Liver (tissue), 9 donors: Measurements from ENCODE around the gene SMG6. TPM values are rescaled to one million over a fixed set of nuclear protein-coding genes. Genes with fewer than 3 reads are reported as not detected.

Source experiments
- DNase-seq: peaks from one replicate; pipeline ENCODE4 v3.0.0-alpha.2; 2017; ENCODE audit warnings: low spot score
- H3K27ac ChIP-seq, 2 donors: one replicate each; pipeline ENCODE4 v1.7.0; 2013; ENCODE audit warnings: inconsistent platforms in 2 of 2, low read length in 2 of 2, control low read depth in 1 of 2, low read depth in 1 of 2, mild to moderate bottlenecking in 1 of 2
- H3K27me3 ChIP-seq, 4 donors: one replicate each; pipeline versions ENCODE4 v1.6.1 to v1.7.0; 2013; ENCODE audit warnings: low read length in 3 of 4, inconsistent platforms in 1 of 4, mild to moderate bottlenecking in 1 of 4, moderate library complexity in 1 of 4; ENCODE audit not compliant: control insufficient read depth in 4 of 4, insufficient read depth in 4 of 4
- H3K36me3 ChIP-seq, 4 donors: one replicate each; pipeline versions ENCODE4 v1.6.1 to v1.7.0; 2013; ENCODE audit warnings: low read length in 3 of 4, mild to moderate bottlenecking in 3 of 4, low read depth in 1 of 4, moderate library complexity in 1 of 4; ENCODE audit not compliant: control insufficient read depth in 4 of 4, insufficient read depth in 3 of 4
- H3K4me1 ChIP-seq, 4 donors: one replicate each; pipeline versions ENCODE4 v1.6.1 to v1.7.0; 2013; ENCODE audit warnings: low read length in 3 of 4, mild to moderate bottlenecking in 3 of 4, moderate library complexity in 1 of 4; ENCODE audit not compliant: control insufficient read depth in 4 of 4, insufficient read depth in 4 of 4
- H3K4me3 ChIP-seq, 3 donors: one replicate each; pipeline versions ENCODE4 v1.6.1 to v1.7.0; 2013; ENCODE audit warnings: low read length in 3 of 3, control low read depth in 1 of 3, low read depth in 1 of 3, mild to moderate bottlenecking in 1 of 3
- H3K9ac ChIP-seq, 2 donors: one replicate each; pipeline ENCODE4 v1.7.0; 2013; ENCODE audit warnings: low read length in 2 of 2, mild to moderate bottlenecking in 2 of 2, moderate library complexity in 2 of 2, control low read depth in 1 of 2, low read depth in 1 of 2
- H3K9me3 ChIP-seq, 4 donors: one replicate each; pipeline versions ENCODE4 v1.6.1 to v1.7.0; 2013; ENCODE audit warnings: low read length in 3 of 4; ENCODE audit not compliant: control insufficient read depth in 4 of 4
- ATF3 ChIP-seq: IDR thresholded peaks from 2 replicates; pipeline ENCODE4 v1.6.1; 2016; ENCODE audit warnings: antibody characterized with exemption
- CTCF ChIP-seq: fragments of 150-350 bp; IDR thresholded peaks from 2 replicates; pipeline ENCODE4 v1.5.1; 2017; ENCODE audit warnings: improper control_type of control experiment, low read depth, low read length; ENCODE audit not compliant: missing input control
- EGR1 ChIP-seq, 2 donors: IDR thresholded peaks; 2 replicates each; pipeline ENCODE4 v1.6.1; 2016 to 2018; ENCODE audit warnings: antibody characterized with exemption in 2 of 2, low read depth in 2 of 2
- FOXA1 ChIP-seq: IDR thresholded peaks from 2 replicates; pipeline ENCODE4 v1.6.1; 2016; ENCODE audit warnings: antibody characterized with exemption
- FOXA2 ChIP-seq: IDR thresholded peaks from 2 replicates; pipeline ENCODE4 v1.6.1; 2016; ENCODE audit warnings: antibody characterized with exemption
- GABPA ChIP-seq, 2 donors: IDR thresholded peaks in 1 of 2; conservative IDR thresholded peaks in 1 of 2; 2 replicates each; pipeline ENCODE4 v1.6.1; 2016; ENCODE audit warnings: antibody characterized with exemption in 2 of 2, mild to moderate bottlenecking in 1 of 2, moderate library complexity in 1 of 2
- HNF4A ChIP-seq, 2 donors: conservative IDR thresholded peaks; 2 replicates each; pipeline ENCODE4 v1.6.1; 2016; ENCODE audit warnings: antibody characterized with exemption in 2 of 2, mild to moderate bottlenecking in 2 of 2
- HNF4G ChIP-seq: IDR thresholded peaks from 2 replicates; pipeline ENCODE4 v1.6.1; 2016; ENCODE audit warnings: antibody characterized with exemption
- JUND ChIP-seq, 2 donors: IDR thresholded peaks; 2 replicates each; pipeline ENCODE4 v1.6.1; 2016; ENCODE audit warnings: antibody characterized with exemption in 2 of 2
- MAX ChIP-seq: IDR thresholded peaks from 2 replicates; pipeline ENCODE4 v1.6.1; 2016; ENCODE audit warnings: antibody characterized with exemption
- NR2F2 ChIP-seq: IDR thresholded peaks from 2 replicates; pipeline ENCODE4 v1.6.1; 2016; ENCODE audit warnings: antibody characterized with exemption
- RAD21 ChIP-seq, 2 donors: IDR thresholded peaks; 2 replicates each; pipeline ENCODE4 v1.6.1; 2016; ENCODE audit warnings: antibody characterized with exemption in 2 of 2, mild to moderate bottlenecking in 2 of 2
- REST ChIP-seq: IDR thresholded peaks from 2 replicates; pipeline ENCODE4 v1.6.1; 2016; ENCODE audit warnings: antibody characterized with exemption, mild to moderate bottlenecking
- RXRA ChIP-seq, 2 donors: IDR thresholded peaks; 2 replicates each; pipeline ENCODE4 v1.6.1; 2017 to 2018; ENCODE audit warnings: antibody characterized with exemption in 2 of 2, mild to moderate bottlenecking in 1 of 2
- SP1 ChIP-seq: IDR thresholded peaks from 2 replicates; pipeline ENCODE4 v1.6.1; 2018; ENCODE audit warnings: antibody characterized with exemption, mild to moderate bottlenecking
- TAF1 ChIP-seq: conservative IDR thresholded peaks from 2 replicates; pipeline ENCODE4 v1.6.1; 2016; ENCODE audit warnings: antibody characterized with exemption, mild to moderate bottlenecking
- YY1 ChIP-seq: IDR thresholded peaks from 2 replicates; pipeline ENCODE4 v1.6.1; 2016; ENCODE audit warnings: antibody characterized with exemption, mild to moderate bottlenecking
- ZBTB33 ChIP-seq: IDR thresholded peaks from 2 replicates; pipeline ENCODE4 v1.6.1; 2016; ENCODE audit warnings: antibody characterized with exemption
- WGBS: extraction: QIAGEN DNeasy Blood & Tissue Kit; methylation state at CpG from one replicate; pipeline ENCODE4 v1.1.7; 2013; 5-methylcytosine and 5-hydroxymethylcytosine counted together
- polyA plus RNA-seq, 2 donors: library from polyadenylated mRNA; stranded (reverse) in 1 of 2; unstranded in 1 of 2; fragments of 200-250 nt in 1 of 2; fragments of >200 nt in 1 of 2; fragmentation: Nextera tagmentation in 1 of 2; extraction: Ambion mirVana in 1 of 2; gene quantifications; one replicate each; pipeline versions ENCODE4 v1.2.1 to v1.2.3, GENCODE V29; 2013 to 2015
- total RNA-seq, 2 donors: library from RNA; depleted of rRNA; stranded (reverse); fragments of >200 nt; gene quantifications; one replicate each; pipeline ENCODE4 v1.2.3, GENCODE V29; 2014
- donor health status: healthy.
- donor health status: healthy.
- donor health status: healthy.
- donor health status: healthy.
- donor health status: healthy.

The SMG6 gene
- total and polyA plus RNA-seq, 4 donors, result 4.9 to 12.0 (median 8.2) TPM

- no peak for TF ChIP-seq SP1
- TF ChIP-seq TAF1, result no peak
- no peak for TF ChIP-seq JUND (IDR thresholded peaks at IDR 0.05)
- no peak for TF ChIP-seq HNF4A (conservative IDR thresholded peaks at IDR 0.05)
- TF ChIP-seq FOXA1, result no peak
Observed at GRCh38 chr17:2019723-2020122, 283.9 kb downstream of the SMG6 start (continued).

GRCh38 chr17:2018716-2019510, 284.7 kb downstream of the SMG6 start:
- no peak overlapping the region for H3K9ac ChIP-seq
- no peaks in the 10 kb centered on the region for H3K9me3 ChIP-seq
- peaks cover 9 to 55% (median 26%) of the 10 kb centered on the region in 4 donors for H3K4me1 ChIP-seq
- H3K27ac ChIP-seq, result no peak overlapping the region
- no peak for TF ChIP-seq HNF4G
- TF ChIP-seq JUND (IDR thresholded peaks at IDR 0.05), result no peak
- no peak for TF ChIP-seq REST
- no peak for TF ChIP-seq ZBTB33
- TF ChIP-seq NR2F2, result no peak
- no peak for TF ChIP-seq FOXA2
- no peak for TF ChIP-seq ATF3
- no peak for TF ChIP-seq MAX
- TF ChIP-seq RAD21 (IDR thresholded peaks at IDR 0.05), result no peak
- no peak for TF ChIP-seq SP1
- no peak for TF ChIP-seq CTCF
- TF ChIP-seq HNF4A (conservative IDR thresholded peaks at IDR 0.05), result no peak
- no peak for TF ChIP-seq EGR1 (IDR thresholded peaks at IDR 0.05; ENCODE audit: low read depth in 2 of 2)
- no peak for TF ChIP-seq YY1
- no peak for TF ChIP-seq GABPA (IDR thresholded peaks at IDR 0.05 in 1 of 2, conservative IDR thresholded peaks at IDR 0.05 in 1 of 2)
- TF ChIP-seq FOXA1, result no peak
- TF ChIP-seq RXRA (IDR thresholded peaks at IDR 0.05), result no peak
- TF ChIP-seq TAF1, result no peak
- 86% methylated on average over 24 of the region's 24 CpGs for WGBS
- no peak overlapping the region for H3K4me3 ChIP-seq
- no peaks in the 10 kb centered on the region for H3K36me3 ChIP-seq
- DNase-seq, result no peak
- H3K27me3 ChIP-seq, result no peaks in the 10 kb centered on the region
